ENCODE data around the gene SPRED1. TPM values are rescaled to one million over a fixed set of nuclear protein-coding genes. Genes with fewer than 3 reads are reported as not detected.

Gene SPRED1
- total and polyA plus RNA-seq, 2 experiments from 2014 or later, result 11.4 to 44.0 TPM

DNA sequence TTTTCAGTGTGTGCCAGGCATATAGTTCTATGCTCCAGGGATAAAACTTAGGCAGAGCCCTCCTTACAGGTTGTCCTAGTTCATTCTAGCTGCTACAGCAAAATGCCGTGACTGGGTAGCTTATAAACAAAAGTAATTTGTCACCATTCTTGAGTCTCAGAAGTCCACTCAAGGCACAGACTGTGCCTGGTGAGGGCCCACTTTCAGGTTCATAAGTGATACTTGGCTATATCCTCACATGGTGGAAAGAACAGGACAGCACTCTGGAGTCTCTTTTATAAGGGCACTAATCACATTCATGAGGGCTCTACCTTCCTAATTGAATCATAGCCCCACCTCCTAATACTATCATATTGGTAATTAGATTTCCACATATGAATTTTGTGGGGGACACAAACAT is 80.1 kb downstream of the SPRED1 start (continued):
- TF ChIP-seq ZNF462 (CRISPR knock-in tag; IDR thresholded peaks at IDR 0.05), result no peak
- TF ChIP-seq REST (IDR thresholded peaks at IDR 0.05; ENCODE audit: unreplicated experiment), result no peak
- TF ChIP-seq NANOG (IDR thresholded peaks at IDR 0.05; ENCODE audit: borderline replicate concordance), result no peak

DNA sequence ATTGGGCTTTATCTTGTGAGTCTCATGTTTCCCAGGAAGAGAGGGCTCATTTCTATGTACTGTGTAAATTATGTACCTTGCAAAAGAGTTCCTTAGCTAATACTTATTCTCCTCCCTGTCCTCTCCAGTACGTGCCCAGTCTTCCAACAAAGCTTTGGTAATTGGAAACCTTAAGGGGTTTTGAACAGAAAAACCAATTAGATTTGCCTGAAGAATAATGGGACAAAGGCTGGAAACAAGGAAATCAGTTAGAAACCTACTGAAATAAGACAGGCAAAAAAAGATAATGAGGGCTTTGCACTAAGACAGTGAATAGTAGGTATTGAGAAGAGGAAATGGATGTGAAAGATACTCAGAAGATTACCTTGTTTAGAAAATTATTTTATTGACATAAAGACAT is 82.5 kb downstream of the SPRED1 start:
- Mint-ChIP-seq H3K4me3 (no peak overlapping the region), H3K27ac (no peak overlapping the region), H3K27me3 (ENCODE audit: insufficient read depth, low read depth, poor library complexity) (no peaks in the 10 kb centered on the region), H3K4me1 (no peaks in the 10 kb centered on the region), H3K9me3 (no peaks in the 10 kb centered on the region), H3K36me3 (ENCODE audit: low read depth) (peaks cover 4% of the 10 kb centered on the region; the same call in 1 of the 3 replicates)
- no peak overlapping the region for H3K4me3 ChIP-seq
- H3K4me1 ChIP-seq (ENCODE audit: insufficient read depth), result no peaks in the 10 kb centered on the region
- no peaks in the 10 kb centered on the region for H3K27me3 ChIP-seq (ENCODE audit: insufficient read depth)
- H3K79me2 ChIP-seq (replicated peaks; ENCODE audit: insufficient read depth), result no peaks in the 10 kb centered on the region; the same call in 1 of the 2 replicates
- no peaks in the 10 kb centered on the region for H3F3A ChIP-seq (replicated peaks; ENCODE audit: low read depth)
- ATAC-seq (no peak), DNase-seq (ENCODE audit: low spot score) (no peak)
- H3K36me3 ChIP-seq (ENCODE audit: insufficient read depth), result no peaks in the 10 kb centered on the region; the same call in 1 of the 2 replicates
- H2AFZ ChIP-seq, result no peak overlapping the region
- H3K27ac ChIP-seq (ENCODE audit: low read depth), result no peak overlapping the region
- no peaks in the 10 kb centered on the region for H3K9me2 ChIP-seq (ENCODE audit: insufficient read depth)
- H4K20me1 ChIP-seq (replicated peaks; ENCODE audit: insufficient read depth), result peaks cover 7% of the 10 kb centered on the region; the same call in 1 of the 2 replicates
- H3K4me2 ChIP-seq, result no peak overlapping the region
- TF ChIP-seq REST (IDR thresholded peaks at IDR 0.05; ENCODE audit: unreplicated experiment) (no peak), EZH2 (IDR thresholded peaks at IDR 0.05; ENCODE audit: low read depth, unreplicated experiment) (no peak), EZH2phosphoT487 (IDR thresholded peaks at IDR 0.05; ENCODE audit: unreplicated experiment) (no peak), CREB1 (CRISPR knock-in tag; IDR thresholded peaks at IDR 0.05; ENCODE audit: low read depth) (no peak), STAT1 (IDR thresholded peaks at IDR 0.05; ENCODE audit: unreplicated experiment) (no peak)
- TF ChIP-seq, protein P1, sequence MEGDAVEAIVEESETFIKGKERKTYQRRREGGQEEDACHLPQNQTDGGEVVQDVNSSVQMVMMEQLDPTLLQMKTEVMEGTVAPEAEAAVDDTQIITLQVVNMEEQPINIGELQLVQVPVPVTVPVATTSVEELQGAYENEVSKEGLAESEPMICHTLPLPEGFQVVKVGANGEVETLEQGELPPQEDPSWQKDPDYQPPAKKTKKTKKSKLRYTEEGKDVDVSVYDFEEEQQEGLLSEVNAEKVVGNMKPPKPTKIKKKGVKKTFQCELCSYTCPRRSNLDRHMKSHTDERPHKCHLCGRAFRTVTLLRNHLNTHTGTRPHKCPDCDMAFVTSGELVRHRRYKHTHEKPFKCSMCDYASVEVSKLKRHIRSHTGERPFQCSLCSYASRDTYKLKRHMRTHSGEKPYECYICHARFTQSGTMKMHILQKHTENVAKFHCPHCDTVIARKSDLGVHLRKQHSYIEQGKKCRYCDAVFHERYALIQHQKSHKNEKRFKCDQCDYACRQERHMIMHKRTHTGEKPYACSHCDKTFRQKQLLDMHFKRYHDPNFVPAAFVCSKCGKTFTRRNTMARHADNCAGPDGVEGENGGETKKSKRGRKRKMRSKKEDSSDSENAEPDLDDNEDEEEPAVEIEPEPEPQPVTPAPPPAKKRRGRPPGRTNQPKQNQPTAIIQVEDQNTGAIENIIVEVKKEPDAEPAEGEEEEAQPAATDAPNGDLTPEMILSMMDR (conservative IDR thresholded peaks at IDR 0.05; ENCODE audit: low read depth in 2 of 2), result no peak

Data from GM23338 (cell line).